PC-3 (cell line): ENCODE data around the gene ARHGAP9.

Experiments
- EZH2 ChIP-seq: fragments of 300-600 bp; sonication (generic); IDR thresholded peaks from one replicate; pipeline ENCODE4 v1.6.1; 2017; ENCODE audit warnings: antibody characterized with exemption, mild to moderate bottlenecking, low read length; ENCODE audit not compliant: unreplicated experiment
- TF ChIP-seq, protein P1 (sequence below): fragments of 300-600 bp; sonication (generic); conservative IDR thresholded peaks from 2 replicates; pipeline ENCODE4 v1.5.1; 2017; ENCODE audit warnings: antibody characterized with exemption, low read depth, mild to moderate bottlenecking, low read length

DNA sequence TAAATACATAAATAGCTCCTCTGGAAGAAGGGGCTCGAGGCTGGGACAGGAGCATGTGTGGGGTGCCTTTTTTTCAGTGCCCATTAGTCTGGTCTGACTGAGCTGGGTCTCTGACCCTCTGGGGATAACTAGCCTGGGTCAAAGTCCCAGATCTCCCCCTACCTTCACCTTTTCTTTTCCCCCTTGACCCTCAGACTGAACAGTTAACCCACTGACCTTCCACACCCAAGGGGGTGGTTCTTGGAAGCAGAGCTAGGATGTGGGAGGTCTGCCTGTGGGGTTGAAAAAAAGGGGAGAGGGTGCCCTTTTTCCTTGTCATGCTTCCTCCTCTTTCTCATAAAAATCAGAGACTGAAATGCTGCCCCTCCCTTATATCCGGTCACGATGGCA, 21.0 kb downstream of the ARHGAP9 start:
- TF ChIP-seq, protein P1, sequence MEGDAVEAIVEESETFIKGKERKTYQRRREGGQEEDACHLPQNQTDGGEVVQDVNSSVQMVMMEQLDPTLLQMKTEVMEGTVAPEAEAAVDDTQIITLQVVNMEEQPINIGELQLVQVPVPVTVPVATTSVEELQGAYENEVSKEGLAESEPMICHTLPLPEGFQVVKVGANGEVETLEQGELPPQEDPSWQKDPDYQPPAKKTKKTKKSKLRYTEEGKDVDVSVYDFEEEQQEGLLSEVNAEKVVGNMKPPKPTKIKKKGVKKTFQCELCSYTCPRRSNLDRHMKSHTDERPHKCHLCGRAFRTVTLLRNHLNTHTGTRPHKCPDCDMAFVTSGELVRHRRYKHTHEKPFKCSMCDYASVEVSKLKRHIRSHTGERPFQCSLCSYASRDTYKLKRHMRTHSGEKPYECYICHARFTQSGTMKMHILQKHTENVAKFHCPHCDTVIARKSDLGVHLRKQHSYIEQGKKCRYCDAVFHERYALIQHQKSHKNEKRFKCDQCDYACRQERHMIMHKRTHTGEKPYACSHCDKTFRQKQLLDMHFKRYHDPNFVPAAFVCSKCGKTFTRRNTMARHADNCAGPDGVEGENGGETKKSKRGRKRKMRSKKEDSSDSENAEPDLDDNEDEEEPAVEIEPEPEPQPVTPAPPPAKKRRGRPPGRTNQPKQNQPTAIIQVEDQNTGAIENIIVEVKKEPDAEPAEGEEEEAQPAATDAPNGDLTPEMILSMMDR = no peak
- TF ChIP-seq EZH2 = no peak
